ENCODE results near the gene LBHD2.

- TF ChIP-seq, protein P1, sequence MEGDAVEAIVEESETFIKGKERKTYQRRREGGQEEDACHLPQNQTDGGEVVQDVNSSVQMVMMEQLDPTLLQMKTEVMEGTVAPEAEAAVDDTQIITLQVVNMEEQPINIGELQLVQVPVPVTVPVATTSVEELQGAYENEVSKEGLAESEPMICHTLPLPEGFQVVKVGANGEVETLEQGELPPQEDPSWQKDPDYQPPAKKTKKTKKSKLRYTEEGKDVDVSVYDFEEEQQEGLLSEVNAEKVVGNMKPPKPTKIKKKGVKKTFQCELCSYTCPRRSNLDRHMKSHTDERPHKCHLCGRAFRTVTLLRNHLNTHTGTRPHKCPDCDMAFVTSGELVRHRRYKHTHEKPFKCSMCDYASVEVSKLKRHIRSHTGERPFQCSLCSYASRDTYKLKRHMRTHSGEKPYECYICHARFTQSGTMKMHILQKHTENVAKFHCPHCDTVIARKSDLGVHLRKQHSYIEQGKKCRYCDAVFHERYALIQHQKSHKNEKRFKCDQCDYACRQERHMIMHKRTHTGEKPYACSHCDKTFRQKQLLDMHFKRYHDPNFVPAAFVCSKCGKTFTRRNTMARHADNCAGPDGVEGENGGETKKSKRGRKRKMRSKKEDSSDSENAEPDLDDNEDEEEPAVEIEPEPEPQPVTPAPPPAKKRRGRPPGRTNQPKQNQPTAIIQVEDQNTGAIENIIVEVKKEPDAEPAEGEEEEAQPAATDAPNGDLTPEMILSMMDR (IDR thresholded peaks at IDR 0.05; ENCODE audit: insufficient read depth, low read length) = no peak
- no peak for TF ChIP-seq POLR2AphosphoS5 (IDR thresholded peaks at IDR 0.05; ENCODE audit: low read depth)
- TF ChIP-seq SPI1 (IDR thresholded peaks at IDR 0.05; ENCODE audit: borderline replicate concordance, low read depth) = no peak
- TF ChIP-seq, protein P2, sequence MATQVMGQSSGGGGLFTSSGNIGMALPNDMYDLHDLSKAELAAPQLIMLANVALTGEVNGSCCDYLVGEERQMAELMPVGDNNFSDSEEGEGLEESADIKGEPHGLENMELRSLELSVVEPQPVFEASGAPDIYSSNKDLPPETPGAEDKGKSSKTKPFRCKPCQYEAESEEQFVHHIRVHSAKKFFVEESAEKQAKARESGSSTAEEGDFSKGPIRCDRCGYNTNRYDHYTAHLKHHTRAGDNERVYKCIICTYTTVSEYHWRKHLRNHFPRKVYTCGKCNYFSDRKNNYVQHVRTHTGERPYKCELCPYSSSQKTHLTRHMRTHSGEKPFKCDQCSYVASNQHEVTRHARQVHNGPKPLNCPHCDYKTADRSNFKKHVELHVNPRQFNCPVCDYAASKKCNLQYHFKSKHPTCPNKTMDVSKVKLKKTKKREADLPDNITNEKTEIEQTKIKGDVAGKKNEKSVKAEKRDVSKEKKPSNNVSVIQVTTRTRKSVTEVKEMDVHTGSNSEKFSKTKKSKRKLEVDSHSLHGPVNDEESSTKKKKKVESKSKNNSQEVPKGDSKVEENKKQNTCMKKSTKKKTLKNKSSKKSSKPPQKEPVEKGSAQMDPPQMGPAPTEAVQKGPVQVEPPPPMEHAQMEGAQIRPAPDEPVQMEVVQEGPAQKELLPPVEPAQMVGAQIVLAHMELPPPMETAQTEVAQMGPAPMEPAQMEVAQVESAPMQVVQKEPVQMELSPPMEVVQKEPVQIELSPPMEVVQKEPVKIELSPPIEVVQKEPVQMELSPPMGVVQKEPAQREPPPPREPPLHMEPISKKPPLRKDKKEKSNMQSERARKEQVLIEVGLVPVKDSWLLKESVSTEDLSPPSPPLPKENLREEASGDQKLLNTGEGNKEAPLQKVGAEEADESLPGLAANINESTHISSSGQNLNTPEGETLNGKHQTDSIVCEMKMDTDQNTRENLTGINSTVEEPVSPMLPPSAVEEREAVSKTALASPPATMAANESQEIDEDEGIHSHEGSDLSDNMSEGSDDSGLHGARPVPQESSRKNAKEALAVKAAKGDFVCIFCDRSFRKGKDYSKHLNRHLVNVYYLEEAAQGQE (IDR thresholded peaks at IDR 0.05; ENCODE audit: insufficient replicate concordance, low read depth) = no peak
- TF ChIP-seq GABPA (IDR thresholded peaks at IDR 0.05; ENCODE audit: low read depth) = no peak
Measured at GRCh38 chr14:103102689-103103260, 18.8 kb downstream of the LBHD2 start.

All from HL-60 (cell line).